Uterus (tissue), 2 donors: ENCODE data around the gene NMT1.

Experiments
- CTCF ChIP-seq, 4 experiments: fragments of 200-600 bp in 2 of 4; fragments of 450-650 bp in 2 of 4; sonication (generic) in 2 of 4; IDR thresholded peaks; one replicate each; pipeline ENCODE4 v1.5.1; 2016 to 2019; ENCODE audit warnings: antibody characterized with exemption in 4 of 4, mild to moderate bottlenecking in 2 of 4, moderate library complexity in 1 of 4
- POLR2A ChIP-seq, 2 donors: fragments of 450-650 bp; IDR thresholded peaks; one replicate each; pipeline ENCODE4 v1.6.1; 2016; ENCODE audit warnings: antibody characterized with exemption in 2 of 2, mild to moderate bottlenecking in 1 of 2, moderate library complexity in 1 of 2

GRCh38 chr17:45121055-45121454, 59.9 kb downstream of the NMT1 start:
- TF ChIP-seq CTCF (IDR thresholded peaks at IDR 0.05) (no peak), POLR2A (IDR thresholded peaks at IDR 0.05) (no peak)
